Measurements from ENCODE around the gene FUCA1.

- TF ChIP-seq, protein P1, sequence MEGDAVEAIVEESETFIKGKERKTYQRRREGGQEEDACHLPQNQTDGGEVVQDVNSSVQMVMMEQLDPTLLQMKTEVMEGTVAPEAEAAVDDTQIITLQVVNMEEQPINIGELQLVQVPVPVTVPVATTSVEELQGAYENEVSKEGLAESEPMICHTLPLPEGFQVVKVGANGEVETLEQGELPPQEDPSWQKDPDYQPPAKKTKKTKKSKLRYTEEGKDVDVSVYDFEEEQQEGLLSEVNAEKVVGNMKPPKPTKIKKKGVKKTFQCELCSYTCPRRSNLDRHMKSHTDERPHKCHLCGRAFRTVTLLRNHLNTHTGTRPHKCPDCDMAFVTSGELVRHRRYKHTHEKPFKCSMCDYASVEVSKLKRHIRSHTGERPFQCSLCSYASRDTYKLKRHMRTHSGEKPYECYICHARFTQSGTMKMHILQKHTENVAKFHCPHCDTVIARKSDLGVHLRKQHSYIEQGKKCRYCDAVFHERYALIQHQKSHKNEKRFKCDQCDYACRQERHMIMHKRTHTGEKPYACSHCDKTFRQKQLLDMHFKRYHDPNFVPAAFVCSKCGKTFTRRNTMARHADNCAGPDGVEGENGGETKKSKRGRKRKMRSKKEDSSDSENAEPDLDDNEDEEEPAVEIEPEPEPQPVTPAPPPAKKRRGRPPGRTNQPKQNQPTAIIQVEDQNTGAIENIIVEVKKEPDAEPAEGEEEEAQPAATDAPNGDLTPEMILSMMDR (conservative IDR thresholded peaks at IDR 0.05 in 1 of 2, IDR thresholded peaks at IDR 0.05 in 1 of 2; ENCODE audit: extremely low read depth in 1 of 2, insufficient read depth in 1 of 2, low read depth in 1 of 2, low read length in 2 of 2) = no peak
- no peak for TF ChIP-seq EZH2 (IDR thresholded peaks at IDR 0.05; ENCODE audit: borderline replicate concordance, low read length)
Measured at GRCh38 chr1:23838401-23838866, 29.7 kb downstream of the FUCA1 start.
